Ovary (tissue), 9 donors: ENCODE data around the gene ATP5ME. TPM values are rescaled to one million over a fixed set of nuclear protein-coding genes. Genes with fewer than 3 reads are reported as not detected.
"Not testable (repeated sequence)": the region's sequence is repeated elsewhere in the genome, so short reads cannot be mapped to it uniquely, and the experiment has no call there.

Source experiments
- DNase-seq, 5 donors: peaks; one replicate each; pipeline ENCODE4 v3.0.0-alpha.2; 2019 to 2020
- H3K27ac ChIP-seq, 2 donors: fragments of 200-600 bp; one replicate each; pipeline versions ENCODE4 v1.5.1 to v1.8.0; 2019 to 2022
- H3K27me3 ChIP-seq: fragments of 200-600 bp; one replicate; pipeline ENCODE4 v1.8.0; 2022
- H3K36me3 ChIP-seq: fragments of 200-600 bp; sonication (generic); one replicate; pipeline ENCODE4 v1.5.1; 2019
- H3K4me1 ChIP-seq: one replicate; pipeline ENCODE4 v1.8.1; 2013; ENCODE audit warnings: mild to moderate bottlenecking, moderate library complexity; ENCODE audit not compliant: insufficient read depth
- H3K4me3 ChIP-seq: fragments of 200-600 bp; sonication (generic); one replicate; pipeline ENCODE4 v1.5.1; 2017
- H3K9me3 ChIP-seq, 2 donors: fragments of 200-600 bp in 1 of 2; sonication (generic) in 1 of 2; one replicate each; pipeline versions ENCODE4 v1.5.1 to v1.8.1; 2013 to 2019; ENCODE audit warnings: mild to moderate bottlenecking in 1 of 2, moderate library complexity in 1 of 2
- CTCF ChIP-seq, 3 donors: fragments of 450-650 bp in 2 of 3; fragments of 200-600 bp in 1 of 3; IDR thresholded peaks; one replicate each; pipeline versions ENCODE4 v1.5.1 to v1.8.0; 2016 to 2022; ENCODE audit warnings: antibody characterized with exemption in 3 of 3, mild to moderate bottlenecking in 1 of 3
- EP300 ChIP-seq: sonication (generic); formaldehyde crosslinking; IDR thresholded peaks from one replicate; pipeline ENCODE4 v1.6.1; 2017; ENCODE audit warnings: antibody characterized with exemption
- POLR2A ChIP-seq: fragments of 450-650 bp; IDR thresholded peaks from one replicate; pipeline ENCODE4 v1.6.1; 2017; ENCODE audit warnings: antibody characterized with exemption, mild to moderate bottlenecking, moderate library complexity
- WGBS, 3 donors: extraction: QIAGEN DNeasy Blood & Tissue Kit in 1 of 3; methylation state at CpG; one replicate each; pipeline versions ENCODE4 v1.1.5 to v1.1.7; 2013 to 2017; 5-methylcytosine and 5-hydroxymethylcytosine counted together
- intact Hi-C, 4 donors: fragments of 100-400 bp; cut with DNase I; formaldehyde crosslinking; loops; one replicate each; pipeline versions ENCODE4 v1.11.0 to v1.15.1; 2022 to 2023
- polyA plus RNA-seq, 2 donors: library from polyadenylated mRNA; stranded (reverse); fragments of 200-250 nt in 1 of 2; fragments of 350-450 nt in 1 of 2; fragmentation: Illumina TruSeq in 1 of 2; extraction: RNeasy Lipid Tissue Mini Kit (QIAGEN cat#74804) in 1 of 2; gene quantifications; one replicate each; pipeline ENCODE4 v1.2.3, GENCODE V29; 2013 to 2014
- total RNA-seq, 7 donors: library from RNA; depleted of rRNA in 2 of 7; stranded (reverse); fragments of >200 nt in 2 of 7; fragmentation: NEBNext Ultra II Directional in 3 of 7; extraction: Animal tissue kit (Norgen Biotek cat#: 25700) in 3 of 7; gene quantifications; one replicate each; pipeline versions ENCODE4 v1.1.0 to v1.2.4, GENCODE V29; 2016 to 2023
- donor health status: DM: no; HTN: no; CAD: no; lungs with moderate emphysema.
- donor health status: DM: no; HTN: no; CAD: no.
- donor health status: Bipolar disorder and iron deficiency.
- donor health status: DM: yes; HTN: yes; CAD: no.
- donor health status: DM: no; HTN: no; CAD: no.
- donor health status: DM: yes; HTN: yes; CAD: no.

The ATP5ME gene
- total and polyA plus RNA-seq, 9 donors, result 180 to 359 (median 207) TPM

GRCh38 chr4:702618-703048 lies 28.6 kb upstream of the ATP5ME start:
- Histone ChIP-seq H3K9me3 (no peaks in the 10 kb centered on the region), H3K27me3 (no peaks in the 10 kb centered on the region), H3K27ac (no peak overlapping the region), H3K36me3 (no peaks in the 10 kb centered on the region), H3K4me3 (no peak overlapping the region), H3K4me1 (peaks cover 9% of the 10 kb centered on the region)
- 69 to 83% (median 75%) methylated on average over 7 of the region's 7 CpGs for WGBS, 3 donors
- TF ChIP-seq CTCF (IDR thresholded peaks at IDR 0.05) (no peak), POLR2A (no peak), EP300 (no peak)
- intact Hi-C loops, result no loop called here
- no peak for DNase-seq

GRCh38 chr4:700587-701264 lies 26.6 kb upstream of the ATP5ME start:
- H3K36me3 ChIP-seq, result no peaks in the 10 kb centered on the region
- 29 to 47% (median 37%) methylated on average over 16 of the region's 16 CpGs for WGBS, 3 donors
- no peaks in the 10 kb centered on the region for H3K4me1 ChIP-seq
- intact Hi-C loops, result no loop called here
- H3K27me3 ChIP-seq, result no peaks in the 10 kb centered on the region
- H3K4me3 ChIP-seq, result no peak overlapping the region
- no peaks in the 10 kb centered on the region for H3K9me3 ChIP-seq
- TF ChIP-seq POLR2A (no peak), CTCF (IDR thresholded peaks at IDR 0.05) (no peak), EP300 (no peak)
- DNase-seq, result no peak
- H3K27ac ChIP-seq, result no peak overlapping the region

- WGBS, 3 donors, result 67 to 77% (median 73%) methylated on average over 27 of the region's 27 CpGs
- H3K27ac ChIP-seq, result no peak overlapping the region
Observed at GRCh38 chr4:699816-700580, 25.9 kb upstream of the ATP5ME start.

GRCh38 chr4:694341-694940 lies 20.4 kb upstream of the ATP5ME start:
- 84 to 85% (median 85%) methylated on average over 12 of the region's 12 CpGs for WGBS, 3 donors
- H3K9me3 ChIP-seq, H3K27ac ChIP-seq, H3K36me3 ChIP-seq, DNase-seq, H3K4me1 ChIP-seq, H3K27me3 ChIP-seq, intact Hi-C loops, H3K4me3 ChIP-seq: not testable (repeated sequence)

More at GRCh38 chr4:699816-700580, 25.9 kb upstream of the ATP5ME start:
- intact Hi-C loops, result no loop called here
- Histone ChIP-seq H3K36me3 (no peaks in the 10 kb centered on the region), H3K27me3 (no peaks in the 10 kb centered on the region), H3K4me3 (no peak overlapping the region), H3K4me1 (no peaks in the 10 kb centered on the region), H3K9me3 (no peaks in the 10 kb centered on the region)
- TF ChIP-seq POLR2A (no peak), EP300 (no peak), CTCF (IDR thresholded peaks at IDR 0.05) (no peak)
- no peak for DNase-seq
